ENCODE results near the gene PCDHA1. TPM values are rescaled to one million over a fixed set of nuclear protein-coding genes. Genes with fewer than 3 reads are reported as not detected.

The PCDHA1 gene
- total and polyA plus RNA-seq, 9 of the 15 experiments (the other 6 are each of a cell fraction or from before 2014, with no cell fraction given) = not detected

GRCh38 chr5:140965905-140966292, 180.0 kb downstream of the PCDHA1 start:
- FAIRE-seq (no peak), ATAC-seq (no peak), DNase-seq (ENCODE audit: extremely low read depth in 1 of 4, low spot score in 3 of 4) (no peak)
- Histone ChIP-seq H3K79me2 (ENCODE audit: control insufficient read depth, insufficient read depth, low read length) (no peaks in the 10 kb centered on the region), H3K4me1 (replicated peaks in 1 of 2; ENCODE audit: control insufficient read depth in 2 of 2, insufficient read depth in 2 of 2, low read length in 2 of 2) (no peaks in the 10 kb centered on the region; a peak in 1 of 5 replicates), H3K27me3 (ENCODE audit: control insufficient read depth in 2 of 2, insufficient read depth in 2 of 2, low read length in 2 of 2) (peaks cover 0 to 11% of the 10 kb centered on the region in 2 experiments; a peak in 2 of 5 replicates), H3K9ac (ENCODE audit: insufficient read depth in 1 of 2, low read depth in 2 of 2, low read length in 2 of 2) (no peak overlapping the region), H3K36me3 (ENCODE audit: control insufficient read depth, insufficient read depth, low read length) (no peaks in the 10 kb centered on the region), H4K20me1 (replicated peaks; ENCODE audit: control insufficient read depth, insufficient read depth, low read length) (no peaks in the 10 kb centered on the region), H2AFZ (ENCODE audit: low read depth, low read length) (no peak overlapping the region), H3K27ac (ENCODE audit: extremely low read depth, low read depth, low read length) (no peak overlapping the region), H3K9me3 (replicated peaks; ENCODE audit: control insufficient read depth, insufficient read depth, low read depth, low read length) (no peaks in the 10 kb centered on the region), H3K4me3 (no peak overlapping the region), H3K4me2 (ENCODE audit: insufficient read depth, low read length) (no peak overlapping the region), H3K9me1 (ENCODE audit: control insufficient read depth, insufficient read depth, low read length) (no peaks in the 10 kb centered on the region)
- in situ Hi-C loops (cut with MboI) (no loop called here), intact Hi-C loops (cut with micrococcal nuclease) (no loop called here)
- POLR2A ChIA-PET = no interaction called here
- CTCF ChIA-PET (ENCODE audit: low intra/inter-chr PET ratio) = no interaction called here
- under 1% methylated on average over 9 of the region's 9 CpGs for WGBS (ENCODE audit: insufficient coverage, low coverage, missing lambda C conversion rate)
- no peak for TF ChIP-seq ZNF398 (CRISPR knock-in tag; IDR thresholded peaks at IDR 0.05)
- no peak for TF ChIP-seq MITF (IDR thresholded peaks at IDR 0.05)
- TF ChIP-seq PPARD (CRISPR knock-in tag; IDR thresholded peaks at IDR 0.05) = no peak
- no peak for TF ChIP-seq ZNF121 (CRISPR knock-in tag; conservative IDR thresholded peaks at IDR 0.05)
- TF ChIP-seq BRF1 (IDR thresholded peaks at IDR 0.05; ENCODE audit: borderline replicate concordance, extremely low read depth, insufficient read length) = no peak
- TF ChIP-seq SLC30A9 (CRISPR knock-in tag; IDR thresholded peaks at IDR 0.05) = no peak
- no peak for TF ChIP-seq E2F8 (IDR thresholded peaks at IDR 0.05; ENCODE audit: low read depth, partially characterized antibody)
- TF ChIP-seq NKRF (IDR thresholded peaks at IDR 0.05; ENCODE audit: borderline replicate concordance) = no peak
- no peak for TF ChIP-seq FOXK1 (CRISPR knock-in tag; IDR thresholded peaks at IDR 0.05; ENCODE audit: borderline replicate concordance)
- TF ChIP-seq NR0B1 (IDR thresholded peaks at IDR 0.05; ENCODE audit: partially characterized antibody) = no peak
- no TSS peak for BruUV-seq (replicated peaks)

Measured in K562 (cell line).